ENCODE data around the gene SMYD3. TPM values are rescaled to one million over a fixed set of nuclear protein-coding genes. Genes with fewer than 3 reads are reported as not detected.
"Not testable (repeated sequence)": the region's sequence is repeated elsewhere in the genome, so short reads cannot be mapped to it uniquely, and the experiment has no call there.

SMYD3 gene
- total RNA-seq, 3 donors from 2014 or later (not counting 1 experiment from before 2014, with no cell fraction given), result 43.6 to 48.0 (median 46.1) TPM

DNA sequence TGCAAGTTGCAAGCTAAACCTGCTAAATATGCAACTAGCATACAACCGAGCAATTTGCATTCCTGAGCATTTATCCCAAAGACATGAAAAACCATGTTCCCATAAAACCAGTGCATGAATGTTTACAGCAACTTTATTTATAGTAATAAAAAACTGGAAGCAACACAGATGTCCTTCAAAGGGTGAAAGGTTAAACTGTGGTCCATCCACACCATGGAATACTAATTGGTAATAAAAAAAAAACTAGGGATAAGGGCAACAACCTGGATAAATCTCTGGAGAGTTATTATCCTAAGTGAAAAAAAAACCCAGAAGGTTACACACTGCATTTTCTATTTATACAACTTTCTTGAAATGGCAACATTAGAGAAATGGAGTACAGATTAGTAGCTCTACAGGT, 474.1 kb downstream of the SMYD3 start:
- peaks cover 0 to 2% of the 10 kb centered on the region in 2 donors for H3K4me1 Mint-ChIP-seq
- TF ChIP-seq, protein P1, sequence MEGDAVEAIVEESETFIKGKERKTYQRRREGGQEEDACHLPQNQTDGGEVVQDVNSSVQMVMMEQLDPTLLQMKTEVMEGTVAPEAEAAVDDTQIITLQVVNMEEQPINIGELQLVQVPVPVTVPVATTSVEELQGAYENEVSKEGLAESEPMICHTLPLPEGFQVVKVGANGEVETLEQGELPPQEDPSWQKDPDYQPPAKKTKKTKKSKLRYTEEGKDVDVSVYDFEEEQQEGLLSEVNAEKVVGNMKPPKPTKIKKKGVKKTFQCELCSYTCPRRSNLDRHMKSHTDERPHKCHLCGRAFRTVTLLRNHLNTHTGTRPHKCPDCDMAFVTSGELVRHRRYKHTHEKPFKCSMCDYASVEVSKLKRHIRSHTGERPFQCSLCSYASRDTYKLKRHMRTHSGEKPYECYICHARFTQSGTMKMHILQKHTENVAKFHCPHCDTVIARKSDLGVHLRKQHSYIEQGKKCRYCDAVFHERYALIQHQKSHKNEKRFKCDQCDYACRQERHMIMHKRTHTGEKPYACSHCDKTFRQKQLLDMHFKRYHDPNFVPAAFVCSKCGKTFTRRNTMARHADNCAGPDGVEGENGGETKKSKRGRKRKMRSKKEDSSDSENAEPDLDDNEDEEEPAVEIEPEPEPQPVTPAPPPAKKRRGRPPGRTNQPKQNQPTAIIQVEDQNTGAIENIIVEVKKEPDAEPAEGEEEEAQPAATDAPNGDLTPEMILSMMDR (IDR thresholded peaks at IDR 0.05), result no peak
- no peak overlapping the region for H3K4me3 Mint-ChIP-seq
- intact Hi-C loops (cut with micrococcal nuclease), result no loop called here
- 100% methylated on average over 1 of the region's 1 CpG for WGBS (ENCODE audit: insufficient coverage)
- Histone ChIP-seq H3K9me3 (ENCODE audit: control insufficient read depth, insufficient read depth, low read length) (no peaks in the 10 kb centered on the region), H3K4me3 (ENCODE audit: low read length) (no peak overlapping the region), H3K27ac (ENCODE audit: low read length) (no peak overlapping the region), H3K27me3 (ENCODE audit: control insufficient read depth, insufficient read depth, low read length) (no peaks in the 10 kb centered on the region), H3K36me3 (ENCODE audit: control insufficient read depth, insufficient read depth, low read length) (no peaks in the 10 kb centered on the region), H3K4me1 (ENCODE audit: control insufficient read depth, insufficient read depth, low read length) (no peaks in the 10 kb centered on the region)
- ATAC-seq (no peak), DNase-seq (no peak)
- H3K36me3 Mint-ChIP-seq, result no peaks in the 10 kb centered on the region
- no peaks in the 10 kb centered on the region for H3K9me3 Mint-ChIP-seq
- H3K27ac Mint-ChIP-seq, result no peak overlapping the region
- H3K27me3 Mint-ChIP-seq (ENCODE audit: low read depth in 2 of 2), result no peaks in the 10 kb centered on the region

DNA sequence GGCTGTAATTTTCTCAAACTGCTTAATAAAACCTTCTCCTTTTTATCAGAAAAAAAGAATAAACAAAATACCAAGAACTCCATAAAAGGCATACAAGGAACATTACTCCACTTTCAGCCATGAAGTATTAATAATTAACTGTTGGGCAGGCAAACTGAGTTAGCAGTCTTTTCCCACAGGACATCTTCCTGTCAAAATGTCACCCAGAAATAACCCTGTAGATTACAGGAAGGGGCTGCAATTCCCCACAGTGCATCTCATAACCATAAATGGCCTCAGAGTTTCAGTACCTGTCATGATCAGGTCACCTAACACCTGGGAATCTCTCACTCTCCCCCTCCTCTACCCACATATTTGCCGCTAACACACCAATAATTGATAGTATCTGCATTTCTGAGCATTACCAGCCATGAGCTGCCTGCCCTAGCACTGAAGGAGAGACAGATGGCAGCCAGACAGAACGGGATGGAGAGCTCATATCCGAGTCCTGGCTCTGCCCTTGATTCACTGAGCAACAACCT, 475.0 kb downstream of the SMYD3 start:
- no peak overlapping the region for H3K27ac ChIP-seq (ENCODE audit: low read length)
- no peaks in the 10 kb centered on the region for H3K9me3 ChIP-seq (ENCODE audit: control insufficient read depth, insufficient read depth, low read length)
- DNase-seq, result no peak
- peaks cover 0 to 6% of the 10 kb centered on the region in 2 donors for H3K4me1 Mint-ChIP-seq
- H3K27me3 ChIP-seq (ENCODE audit: control insufficient read depth, insufficient read depth, low read length), result no peaks in the 10 kb centered on the region
- no peaks in the 10 kb centered on the region for H3K4me1 ChIP-seq (ENCODE audit: control insufficient read depth, insufficient read depth, low read length)
- ATAC-seq, result no peak
- no peak overlapping the region for H3K27ac Mint-ChIP-seq
- H3K27me3 Mint-ChIP-seq (ENCODE audit: low read depth in 2 of 2), result no peaks in the 10 kb centered on the region
- H3K4me3 ChIP-seq (ENCODE audit: low read length), result no peak overlapping the region
- intact Hi-C loops (cut with micrococcal nuclease), result no loop called here
- WGBS (ENCODE audit: insufficient coverage), result 84% methylated on average over 3 of the region's 3 CpGs
- H3K36me3 ChIP-seq (ENCODE audit: control insufficient read depth, insufficient read depth, low read length), result no peaks in the 10 kb centered on the region
- TF ChIP-seq, protein P1 (IDR thresholded peaks at IDR 0.05), result no peak
- H3K4me3 Mint-ChIP-seq, result no peak overlapping the region
- no peaks in the 10 kb centered on the region for H3K9me3 Mint-ChIP-seq
- no peaks in the 10 kb centered on the region for H3K36me3 Mint-ChIP-seq

- no peaks in the 10 kb centered on the region for H3K36me3 ChIP-seq (ENCODE audit: control insufficient read depth, insufficient read depth, low read length)
- no peak overlapping the region for H3K4me3 Mint-ChIP-seq
- no peaks in the 10 kb centered on the region for H3K4me1 ChIP-seq (ENCODE audit: control insufficient read depth, insufficient read depth, low read length)
- no peak overlapping the region for H3K27ac ChIP-seq (ENCODE audit: low read length)
- ATAC-seq (no peak), DNase-seq (no peak)
- H3K27me3 Mint-ChIP-seq (ENCODE audit: low read depth in 2 of 2), result no peaks in the 10 kb centered on the region
- no peaks in the 10 kb centered on the region for H3K36me3 Mint-ChIP-seq
- H3K4me3 ChIP-seq (ENCODE audit: low read length), result no peak overlapping the region
- H3K9me3 Mint-ChIP-seq, result peaks cover 0 to 2% of the 10 kb centered on the region in 2 donors
- TF ChIP-seq, protein P1 (IDR thresholded peaks at IDR 0.05), result no peak
- H3K9me3 ChIP-seq (ENCODE audit: control insufficient read depth, insufficient read depth, low read length), result no peaks in the 10 kb centered on the region
- H3K27ac Mint-ChIP-seq, result no peak overlapping the region
- WGBS (ENCODE audit: insufficient coverage), result no CpG with 5 or more reads among the region's 1 CpG
- intact Hi-C loops (cut with micrococcal nuclease), result no loop called here
- H3K4me1 Mint-ChIP-seq, result peaks cover 5 to 6% of the 10 kb centered on the region in 2 donors
- no peaks in the 10 kb centered on the region for H3K27me3 ChIP-seq (ENCODE audit: control insufficient read depth, insufficient read depth, low read length)
Measured at GRCh38 chr1:246029616-246030015, 477.5 kb downstream of the SMYD3 start.

- H3K27me3 Mint-ChIP-seq (ENCODE audit: low read depth in 2 of 2); H3K4me3 Mint-ChIP-seq; H3K27me3 ChIP-seq (ENCODE audit: control insufficient read depth, insufficient read depth, low read length); H3K4me1 ChIP-seq (ENCODE audit: control insufficient read depth, insufficient read depth, low read length); intact Hi-C loops (cut with micrococcal nuclease); H3K9me3 Mint-ChIP-seq; ATAC-seq; H3K27ac ChIP-seq (ENCODE audit: low read length); H3K36me3 Mint-ChIP-seq; H3K9me3 ChIP-seq (ENCODE audit: control insufficient read depth, insufficient read depth, low read length); H3K36me3 ChIP-seq (ENCODE audit: control insufficient read depth, insufficient read depth, low read length); H3K4me3 ChIP-seq (ENCODE audit: low read length); DNase-seq: not testable (repeated sequence)
- Mint-ChIP-seq H3K4me1 (peaks cover 12 to 19% of the 10 kb centered on the region in 2 donors), H3K27ac (peak overlapping the region in 1 of 2 donors; percentile 71)
- 100% methylated on average over 1 of the region's 1 CpG for WGBS (ENCODE audit: insufficient coverage)
Measured at GRCh38 chr1:246024118-246024517, 483.0 kb downstream of the SMYD3 start.

Measured in natural killer cell (primary cell).